T-helper 2 cell (primary cell): ENCODE results near the gene DGKA.
"Not testable (repeated sequence)": the region's sequence is repeated elsewhere in the genome, so short reads cannot be mapped to it uniquely, and the experiment has no call there.

Experiments used
- DNase-seq, 5 experiments: peaks; one replicate each; pipeline versions ENCODE4 v3.0.0 to v3.0.0-alpha.2; 2012 to 2022

DGKA gene

DNA sequence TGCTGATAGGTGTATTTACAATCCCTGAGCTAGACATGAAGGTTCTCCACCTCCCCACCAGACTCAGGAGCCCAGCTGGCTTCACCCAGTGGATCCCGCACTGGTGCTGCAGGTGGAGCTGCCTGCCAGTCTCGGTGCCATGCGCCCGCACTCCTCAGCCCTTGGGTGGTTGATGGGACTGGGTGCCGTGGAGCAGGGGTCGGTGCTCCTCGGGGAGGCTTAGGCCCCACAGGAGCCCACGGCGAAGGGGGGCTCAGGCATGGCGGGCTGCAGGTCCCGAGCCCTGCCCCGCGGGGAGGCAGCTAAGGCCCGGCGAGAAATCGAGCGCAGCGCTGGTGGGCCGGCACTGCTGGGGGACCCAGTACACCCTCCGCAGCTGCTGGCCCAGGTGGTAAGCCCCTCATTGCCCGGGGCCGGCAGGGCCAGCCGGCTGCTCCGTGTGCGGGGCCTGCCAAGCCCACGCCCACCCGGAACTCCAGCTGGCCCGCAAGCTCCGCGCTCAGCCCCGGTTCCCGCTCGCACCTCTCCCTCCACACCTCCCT lies 69.1 kb downstream of the DGKA start:
- not testable (repeated sequence) for DNase-seq

DNA sequence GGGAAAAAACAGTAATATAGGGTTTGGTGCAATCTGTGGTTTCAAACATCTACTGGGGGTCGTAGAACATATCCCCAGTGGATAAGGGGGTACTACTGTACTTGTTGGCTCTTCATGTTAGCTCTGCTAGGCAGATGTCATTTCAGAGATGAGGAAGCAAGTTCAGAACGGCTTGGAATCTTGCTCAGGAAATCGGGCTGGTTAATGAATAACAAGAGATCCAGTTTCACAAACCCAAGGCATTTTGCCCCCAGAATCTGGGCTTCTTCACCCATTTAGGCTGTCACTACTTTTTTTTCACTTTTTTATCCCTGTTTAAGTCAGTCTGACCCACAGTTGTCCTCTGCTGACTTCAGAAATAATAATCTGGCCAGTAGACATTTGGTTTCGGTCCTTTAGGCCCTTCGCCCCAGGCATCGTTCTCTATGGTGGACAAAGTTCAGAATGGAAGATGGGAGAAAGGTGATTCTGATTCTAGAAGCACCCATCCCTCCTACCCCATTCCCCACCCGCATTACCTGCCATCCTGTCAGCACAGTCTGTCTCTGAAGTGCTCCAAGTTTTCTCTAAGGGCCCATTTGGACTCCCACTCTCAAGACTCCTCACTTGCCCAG lies 70.6 kb downstream of the DGKA start:
- DNase-seq: no peak

GRCh38 chr12:56003376-56003775 lies 72.4 kb downstream of the DGKA start:
- DNase-seq: not testable (repeated sequence)
